OCI-M2 (cell line): ENCODE measurements around the gene PRSS38.
"Not testable (repeated sequence)": the region's sequence is repeated elsewhere in the genome, so short reads cannot be mapped to it uniquely, and the experiment has no call there.

ENCODE experiments used
- DNase-seq: peaks from one replicate; lab custom pipeline; 2025; ENCODE audit not compliant: unreplicated experiment; lab: John Stamatoyannopoulos, UW

Gene PRSS38

GRCh38 chr1:227844320-227845146 is 29.1 kb downstream of the PRSS38 start:
- no peak for DNase-seq

GRCh38 chr1:227845147-227845458 is 29.6 kb downstream of the PRSS38 start:
- DNase-seq, result no peak

GRCh38 chr1:227845519-227845918 is 30.0 kb downstream of the PRSS38 start:
- no peak for DNase-seq

GRCh38 chr1:227846265-227846858 is 30.9 kb downstream of the PRSS38 start:
- DNase-seq, result no peak

- not testable (repeated sequence) for DNase-seq
Observed at GRCh38 chr1:227847046-227847445, 31.6 kb downstream of the PRSS38 start.

- DNase-seq, result no peak
Observed at GRCh38 chr1:227848430-227848932, 33.0 kb downstream of the PRSS38 start.

- DNase-seq, result no peak
Observed at GRCh38 chr1:227849251-227849650, 33.8 kb downstream of the PRSS38 start.

GRCh38 chr1:227854189-227854588 is 38.7 kb downstream of the PRSS38 start:
- no peak for DNase-seq

- no peak for DNase-seq
Observed at GRCh38 chr1:227855687-227856086, 40.2 kb downstream of the PRSS38 start.

GRCh38 chr1:227856147-227856858 is 40.8 kb downstream of the PRSS38 start:
- no peak for DNase-seq

- DNase-seq, result no peak
Observed at GRCh38 chr1:227864882-227865281, 49.4 kb downstream of the PRSS38 start.

- no peak for DNase-seq
Observed at GRCh38 chr1:227869279-227869842, 53.9 kb downstream of the PRSS38 start.

GRCh38 chr1:227869851-227870305 is 54.4 kb downstream of the PRSS38 start:
- no peak for DNase-seq

GRCh38 chr1:227870366-227870765 is 54.9 kb downstream of the PRSS38 start:
- no peak for DNase-seq

GRCh38 chr1:227871892-227872291 is 56.4 kb downstream of the PRSS38 start:
- not testable (repeated sequence) for DNase-seq

GRCh38 chr1:227877810-227878209 is 62.3 kb downstream of the PRSS38 start:
- DNase-seq, result not testable (repeated sequence)

- DNase-seq, result no peak
Observed at GRCh38 chr1:227880342-227880924, 65.0 kb downstream of the PRSS38 start.

GRCh38 chr1:227883073-227883520 is 67.6 kb downstream of the PRSS38 start:
- no peak for DNase-seq

GRCh38 chr1:227883641-227884301 is 68.3 kb downstream of the PRSS38 start:
- no peak for DNase-seq

- DNase-seq, result no peak
Observed at GRCh38 chr1:227884370-227885134, 69.1 kb downstream of the PRSS38 start.
